ENCODE data around the gene PDE7B. TPM values are rescaled to one million over a fixed set of nuclear protein-coding genes. Genes with fewer than 3 reads are reported as not detected.

Gene PDE7B
- total RNA-seq, 1 experiment from 2014 or later = not detected

- DNase-seq (ENCODE audit: low spot score) (no peak), ATAC-seq (no peak)
- H3K36me3 Mint-ChIP-seq = no peaks in the 10 kb centered on the region
- H3K4me1 Mint-ChIP-seq = no peaks in the 10 kb centered on the region
- no peaks in the 10 kb centered on the region for H3K9me3 Mint-ChIP-seq
- H3K27ac Mint-ChIP-seq = no peak overlapping the region
- no peaks in the 10 kb centered on the region for H3K27me3 Mint-ChIP-seq (ENCODE audit: low read depth)
- ChIA-PET CTCF (no interaction called here), POLR2A (no interaction called here)
- H3K4me3 Mint-ChIP-seq = no peak overlapping the region
- TF ChIP-seq ATF1 (CRISPR knock-in tag; IDR thresholded peaks at IDR 0.05) (no peak), FOXP1 (CRISPR knock-in tag; IDR thresholded peaks at IDR 0.05; ENCODE audit: borderline replicate concordance) (no peak), ZSCAN18 (CRISPR knock-in tag; IDR thresholded peaks at IDR 0.05) (no peak), ZNF671 (CRISPR knock-in tag; IDR thresholded peaks at IDR 0.05) (no peak), NR3C1 (CRISPR knock-in tag; conservative IDR thresholded peaks at IDR 0.05; ENCODE audit: low read depth) (no peak), TCF7 (CRISPR knock-in tag; IDR thresholded peaks at IDR 0.05; ENCODE audit: low read depth) (no peak)
These were observed 207.4 kb downstream of the PDE7B start for GRCh38 chr6:136058852-136059251.

- no peak overlapping the region for H3K27ac Mint-ChIP-seq
- no peaks in the 10 kb centered on the region for H3K27me3 Mint-ChIP-seq (ENCODE audit: low read depth)
- DNase-seq (ENCODE audit: low spot score) = no peak
- no peaks in the 10 kb centered on the region for H3K4me1 Mint-ChIP-seq
- CTCF ChIA-PET = no interaction called here
- no peak overlapping the region for H3K4me3 Mint-ChIP-seq
- no peak for TF ChIP-seq MLX (CRISPR knock-in tag; IDR thresholded peaks at IDR 0.05)
- TF ChIP-seq HMGA2 (CRISPR knock-in tag; IDR thresholded peaks at IDR 0.05) = no peak
- TF ChIP-seq NFATC4 (CRISPR knock-in tag; IDR thresholded peaks at IDR 0.05) = no peak
- TF ChIP-seq NR2C2 (CRISPR knock-in tag; IDR thresholded peaks at IDR 0.05) = no peak
- no peak for TF ChIP-seq E2F1 (CRISPR knock-in tag; IDR thresholded peaks at IDR 0.05)
- TF ChIP-seq MYBL2 (CRISPR knock-in tag; IDR thresholded peaks at IDR 0.05) = no peak
- TF ChIP-seq ELF4 (CRISPR knock-in tag; IDR thresholded peaks at IDR 0.05; ENCODE audit: low read depth) = no peak
- no peak for TF ChIP-seq NFYB (CRISPR knock-in tag; conservative IDR thresholded peaks at IDR 0.05; ENCODE audit: low read depth)
- no peak for TF ChIP-seq ZBTB21 (CRISPR knock-in tag; IDR thresholded peaks at IDR 0.05; ENCODE audit: borderline replicate concordance)
- TF ChIP-seq GTF2I (CRISPR knock-in tag; conservative IDR thresholded peaks at IDR 0.05) = no peak
- no peak for TF ChIP-seq FOXP1 (CRISPR knock-in tag; IDR thresholded peaks at IDR 0.05; ENCODE audit: borderline replicate concordance)
- TF ChIP-seq NR3C1 (CRISPR knock-in tag; conservative IDR thresholded peaks at IDR 0.05; ENCODE audit: low read depth) = no peak
- no peak for TF ChIP-seq CREB1 (CRISPR knock-in tag; IDR thresholded peaks at IDR 0.05)
- TF ChIP-seq ATF2 (CRISPR knock-in tag; IDR thresholded peaks at IDR 0.05; ENCODE audit: borderline replicate concordance, low read depth) = no peak
- no peak for TF ChIP-seq AR (CRISPR knock-in tag; IDR thresholded peaks at IDR 0.05)
- no peak for TF ChIP-seq ESRRA (CRISPR knock-in tag; IDR thresholded peaks at IDR 0.05; ENCODE audit: borderline replicate concordance)
- TF ChIP-seq GABPB1 (CRISPR knock-in tag; IDR thresholded peaks at IDR 0.05) = no peak
- no peak for TF ChIP-seq OVOL2 (CRISPR knock-in tag; IDR thresholded peaks at IDR 0.05; ENCODE audit: borderline replicate concordance)
- TF ChIP-seq ATF6 (CRISPR knock-in tag; IDR thresholded peaks at IDR 0.05) = no peak
- TF ChIP-seq ATF3 (CRISPR knock-in tag; conservative IDR thresholded peaks at IDR 0.05) = no peak
- no peak for ATAC-seq
- POLR2A ChIA-PET = no interaction called here
- H3K9me3 Mint-ChIP-seq = no peaks in the 10 kb centered on the region
- H3K36me3 Mint-ChIP-seq = no peaks in the 10 kb centered on the region
These were observed 207.8 kb downstream of the PDE7B start for GRCh38 chr6:136059308-136059707.

Measured in WTC11 (cell line).